ENCODE data around the gene PDE6B.

DNA sequence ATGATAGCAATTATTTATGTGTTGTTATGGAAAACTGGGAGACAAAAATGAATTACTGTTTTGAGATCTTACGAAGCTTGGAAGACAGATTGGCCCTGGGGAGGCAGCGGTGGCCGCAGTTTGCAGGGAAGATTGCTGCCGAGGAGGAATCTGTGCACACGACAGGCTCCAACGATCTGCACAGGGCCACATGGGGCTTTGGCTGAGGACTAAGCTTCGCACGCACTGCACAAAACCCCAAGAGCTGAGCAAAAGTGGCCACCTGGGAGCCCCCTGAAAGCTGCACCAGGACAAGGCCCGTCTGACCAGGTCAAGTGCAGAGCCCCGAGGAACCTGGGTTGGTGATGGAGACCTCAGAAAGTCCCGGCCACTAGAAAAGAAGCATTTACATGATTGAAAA is 5.2 kb upstream of the PDE6B start:
- TF ChIP-seq, protein P1, sequence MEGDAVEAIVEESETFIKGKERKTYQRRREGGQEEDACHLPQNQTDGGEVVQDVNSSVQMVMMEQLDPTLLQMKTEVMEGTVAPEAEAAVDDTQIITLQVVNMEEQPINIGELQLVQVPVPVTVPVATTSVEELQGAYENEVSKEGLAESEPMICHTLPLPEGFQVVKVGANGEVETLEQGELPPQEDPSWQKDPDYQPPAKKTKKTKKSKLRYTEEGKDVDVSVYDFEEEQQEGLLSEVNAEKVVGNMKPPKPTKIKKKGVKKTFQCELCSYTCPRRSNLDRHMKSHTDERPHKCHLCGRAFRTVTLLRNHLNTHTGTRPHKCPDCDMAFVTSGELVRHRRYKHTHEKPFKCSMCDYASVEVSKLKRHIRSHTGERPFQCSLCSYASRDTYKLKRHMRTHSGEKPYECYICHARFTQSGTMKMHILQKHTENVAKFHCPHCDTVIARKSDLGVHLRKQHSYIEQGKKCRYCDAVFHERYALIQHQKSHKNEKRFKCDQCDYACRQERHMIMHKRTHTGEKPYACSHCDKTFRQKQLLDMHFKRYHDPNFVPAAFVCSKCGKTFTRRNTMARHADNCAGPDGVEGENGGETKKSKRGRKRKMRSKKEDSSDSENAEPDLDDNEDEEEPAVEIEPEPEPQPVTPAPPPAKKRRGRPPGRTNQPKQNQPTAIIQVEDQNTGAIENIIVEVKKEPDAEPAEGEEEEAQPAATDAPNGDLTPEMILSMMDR (conservative IDR thresholded peaks at IDR 0.05; ENCODE audit: low read depth, low read length): no peak
- TF ChIP-seq EZH2 (IDR thresholded peaks at IDR 0.05; ENCODE audit: low read length, unreplicated experiment) (no peak), EZH2phosphoT487 (IDR thresholded peaks at IDR 0.05; ENCODE audit: borderline replicate concordance, low read length) (no peak)

Data from PC-3 (cell line).